Trophoblast cell (in vitro differentiated cells and primary cell): ENCODE data around the gene LTV1.

Source experiments
- DNase-seq, 2 donors: peaks; one replicate each; pipeline ENCODE4 v3.0.0-alpha.2; 2016
- H2AFZ ChIP-seq: 2 replicates; pipeline ENCODE4 v1.6.1; 2013; ENCODE audit warnings: low read length, moderate library complexity, mild to moderate bottlenecking; ENCODE audit not compliant: insufficient read depth, poor library complexity
- H2AK5ac ChIP-seq: 2 replicates; pipeline ENCODE4 v1.6.1; 2013; ENCODE audit warnings: mild to moderate bottlenecking, low read length
- H2BK120ac ChIP-seq: 2 replicates; pipeline ENCODE4 v1.6.1; 2013; ENCODE audit warnings: low read length, mild to moderate bottlenecking, moderate library complexity; ENCODE audit not compliant: insufficient read depth, poor library complexity
- H2BK12ac ChIP-seq: 2 replicates; pipeline ENCODE4 v1.6.1; 2013; ENCODE audit warnings: mild to moderate bottlenecking, low read length, moderate library complexity
- H2BK5ac ChIP-seq: 2 replicates; pipeline ENCODE4 v1.6.1; 2013; ENCODE audit warnings: low read length, low read depth, moderate library complexity, mild to moderate bottlenecking; ENCODE audit not compliant: poor library complexity
- H3K14ac ChIP-seq: 2 replicates; pipeline ENCODE4 v1.6.1; 2013; ENCODE audit warnings: mild to moderate bottlenecking, low read length
- H3K18ac ChIP-seq: 2 replicates; pipeline ENCODE4 v1.6.1; 2013; ENCODE audit warnings: mild to moderate bottlenecking, low read length
- H3K23ac ChIP-seq: 2 replicates; pipeline ENCODE4 v1.6.1; 2013; ENCODE audit warnings: low read length
- H3K27ac ChIP-seq: 2 replicates; pipeline ENCODE4 v1.5.1; 2013; ENCODE audit warnings: low read depth, mild to moderate bottlenecking, inconsistent platforms, low read length, moderate library complexity
- H3K27me3 ChIP-seq: 2 replicates; pipeline ENCODE4 v1.6.1; 2013; ENCODE audit warnings: inconsistent platforms, mild to moderate bottlenecking, low read length, moderate library complexity; ENCODE audit not compliant: insufficient read depth
- H3K36me3 ChIP-seq, 2 experiments: 1 replicate in 1 of 2; 2 replicates in 1 of 2; pipeline ENCODE4 v1.6.1; 2013; ENCODE audit warnings: low read length in 2 of 2, mild to moderate bottlenecking in 2 of 2, moderate library complexity in 1 of 2; ENCODE audit not compliant: insufficient read depth in 2 of 2, control insufficient read depth in 1 of 2
- H3K4ac ChIP-seq: 2 replicates; pipeline ENCODE4 v1.6.1; 2013; ENCODE audit warnings: low read depth, mild to moderate bottlenecking, low read length, moderate library complexity
- H3K4me1 ChIP-seq, 2 experiments: 1 replicate in 1 of 2; 2 replicates in 1 of 2; pipeline ENCODE4 v1.6.1; 2013; ENCODE audit warnings: low read length in 2 of 2, mild to moderate bottlenecking in 2 of 2, moderate library complexity in 1 of 2; ENCODE audit not compliant: insufficient read depth in 2 of 2, control insufficient read depth in 1 of 2
- H3K4me2 ChIP-seq: 2 replicates; pipeline ENCODE4 v1.6.1; 2013; ENCODE audit warnings: inconsistent platforms, mild to moderate bottlenecking, low read length, moderate library complexity
- H3K4me3 ChIP-seq: 2 replicates; pipeline ENCODE4 v1.5.1; 2013; ENCODE audit warnings: mild to moderate bottlenecking, low read depth, low read length, inconsistent platforms
- H3K79me1 ChIP-seq: one replicate; pipeline ENCODE4 v1.6.1; 2013; ENCODE audit warnings: low read length
- H3K79me2 ChIP-seq: 2 replicates; pipeline ENCODE4 v1.6.1; 2013; ENCODE audit warnings: low read length, mild to moderate bottlenecking; ENCODE audit not compliant: control insufficient read depth, insufficient read depth, poor library complexity
- H3K9ac ChIP-seq: 2 replicates; pipeline ENCODE4 v1.6.1; 2013; ENCODE audit warnings: mild to moderate bottlenecking, low read length
- H3K9me3 ChIP-seq: 2 replicates; pipeline ENCODE4 v1.6.1; 2013; ENCODE audit warnings: low read depth, mild to moderate bottlenecking, control low read depth, inconsistent platforms, low read length; ENCODE audit not compliant: insufficient read depth
- H4K12ac ChIP-seq: 2 replicates; pipeline ENCODE4 v1.6.1; 2013; ENCODE audit warnings: low read depth, mild to moderate bottlenecking, low read length, moderate library complexity
- H4K8ac ChIP-seq: 2 replicates; pipeline ENCODE4 v1.6.1; 2013; ENCODE audit warnings: low read depth, mild to moderate bottlenecking, low read length, moderate library complexity
- H4K91ac ChIP-seq: one replicate; pipeline ENCODE4 v1.6.1; 2013; ENCODE audit warnings: low read depth, mild to moderate bottlenecking, low read length, moderate library complexity
- WGBS: extraction: QIAGEN DNeasy Blood & Tissue Kit; methylation state at CpG from one replicate; pipeline ENCODE4 v1.1.7; 2013; ENCODE audit warnings: missing lambda C conversion rate; ENCODE audit not compliant: insufficient read length, insufficient coverage; ENCODE audit errors: extremely low coverage; 5-methylcytosine and 5-hydroxymethylcytosine counted together

The LTV1 gene

DNA sequence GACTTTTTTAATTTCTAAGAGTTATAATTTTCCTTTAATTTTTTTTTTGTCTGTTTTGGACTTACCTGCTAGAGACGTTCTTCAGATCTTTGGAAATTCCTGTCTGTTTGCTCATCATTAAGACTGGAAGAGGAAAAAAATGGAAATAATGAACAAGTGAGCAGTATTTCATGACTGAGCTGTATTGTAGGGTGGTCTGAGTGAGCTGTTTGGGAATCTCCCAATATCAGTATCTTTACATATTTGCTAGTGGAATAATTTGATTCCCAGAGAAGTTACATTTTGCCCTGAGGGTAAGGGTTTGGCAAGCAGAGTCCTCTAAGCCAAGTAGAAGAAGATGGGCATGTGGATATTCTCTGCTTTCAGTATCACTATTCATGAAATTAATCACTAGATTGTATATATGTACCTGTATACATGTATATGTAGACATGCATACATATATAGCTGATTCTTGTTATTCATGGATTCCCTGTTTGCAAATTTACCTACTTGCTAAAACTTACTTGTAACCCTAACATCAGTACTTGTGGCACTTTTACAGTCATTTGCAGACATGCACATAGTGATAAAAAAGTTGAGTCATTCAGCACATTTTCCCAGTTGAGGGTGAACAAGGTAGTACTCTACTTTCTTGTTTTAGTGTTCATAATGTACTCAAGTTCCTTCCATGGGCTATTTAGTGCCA, 34.6 kb downstream of the LTV1 start:
- no CpG with 5 or more reads among the region's 1 CpG for WGBS
- DNase-seq, result peak in 1 of 2 donors; percentile 90

GRCh38 chr6:143878272-143878760, 35.2 kb downstream of the LTV1 start:
- Histone ChIP-seq H4K91ac (no peak overlapping the region), H3K4ac (no peak overlapping the region), H3K4me3 (no peak overlapping the region), H2BK5ac (no peak overlapping the region), H3K36me3 (no peaks in the 10 kb centered on the region), H2AK5ac (no peak overlapping the region), H2AFZ (no peak overlapping the region), H3K23ac (no peak overlapping the region), H3K9me3 (peaks cover 2% of the 10 kb centered on the region), H4K12ac (no peak overlapping the region), H3K4me2 (no peak overlapping the region), H4K8ac (no peak overlapping the region), H3K4me1 (no peaks in the 10 kb centered on the region), H2BK12ac (no peak overlapping the region), H3K79me1 (no peaks in the 10 kb centered on the region), H3K27me3 (no peaks in the 10 kb centered on the region), H3K79me2 (no peaks in the 10 kb centered on the region), H3K27ac (no peak overlapping the region), H3K14ac (no peak overlapping the region), H3K9ac (no peak overlapping the region), H2BK120ac (no peak overlapping the region), H3K18ac (no peak overlapping the region)
- peak in 1 of 2 donors; percentile 71 for DNase-seq
- no CpG with 5 or more reads among the region's 3 CpGs for WGBS

More for the DNA sequence above, 34.6 kb downstream of the LTV1 start:
- H3K79me1 ChIP-seq, result no peaks in the 10 kb centered on the region
- H2AK5ac ChIP-seq, result no peak overlapping the region
- no peak overlapping the region for H3K4me3 ChIP-seq
- H2AFZ ChIP-seq, result no peak overlapping the region
- H3K4me1 ChIP-seq, result no peaks in the 10 kb centered on the region
- H3K18ac ChIP-seq, result no peak overlapping the region
- no peak overlapping the region for H2BK120ac ChIP-seq
- peaks cover 2% of the 10 kb centered on the region for H3K9me3 ChIP-seq
- no peak overlapping the region for H3K23ac ChIP-seq
- no peak overlapping the region for H3K4me2 ChIP-seq
- no peak overlapping the region for H2BK5ac ChIP-seq
- no peak overlapping the region for H3K9ac ChIP-seq
- no peaks in the 10 kb centered on the region for H3K27me3 ChIP-seq
- H4K91ac ChIP-seq, result no peak overlapping the region
- no peak overlapping the region for H4K8ac ChIP-seq
- H3K14ac ChIP-seq, result no peak overlapping the region
- H2BK12ac ChIP-seq, result no peak overlapping the region
- no peak overlapping the region for H3K4ac ChIP-seq
- H4K12ac ChIP-seq, result no peak overlapping the region
- no peak overlapping the region for H3K27ac ChIP-seq
- no peaks in the 10 kb centered on the region for H3K36me3 ChIP-seq
- no peaks in the 10 kb centered on the region for H3K79me2 ChIP-seq

- H2BK5ac ChIP-seq, result no peak overlapping the region
- no peak for DNase-seq
- no peak overlapping the region for H4K91ac ChIP-seq
- no peak overlapping the region for H3K9ac ChIP-seq
- H3K4me2 ChIP-seq, result no peak overlapping the region
- no peak overlapping the region for H2AK5ac ChIP-seq
- H2BK120ac ChIP-seq, result no peak overlapping the region
- H3K18ac ChIP-seq, result no peak overlapping the region
- H4K12ac ChIP-seq, result no peak overlapping the region
- H3K27me3 ChIP-seq, result no peaks in the 10 kb centered on the region
- no peaks in the 10 kb centered on the region for H3K79me1 ChIP-seq
- no peak overlapping the region for H3K14ac ChIP-seq
- H2AFZ ChIP-seq, result no peak overlapping the region
- no peak overlapping the region for H2BK12ac ChIP-seq
- H3K27ac ChIP-seq, result no peak overlapping the region
- no peak overlapping the region for H3K4ac ChIP-seq
- H3K4me3 ChIP-seq, result no peak overlapping the region
- no peaks in the 10 kb centered on the region for H3K4me1 ChIP-seq
- no peak overlapping the region for H4K8ac ChIP-seq
- peaks cover 2% of the 10 kb centered on the region for H3K9me3 ChIP-seq
- no peaks in the 10 kb centered on the region for H3K36me3 ChIP-seq
- H3K23ac ChIP-seq, result no peak overlapping the region
- no peaks in the 10 kb centered on the region for H3K79me2 ChIP-seq
- WGBS, result no CpG with 5 or more reads among the region's 2 CpGs
These were observed 37.3 kb downstream of the LTV1 start for GRCh38 chr6:143880412-143880811.

- Histone ChIP-seq H3K79me1 (no peaks in the 10 kb centered on the region), H3K4ac (no peak overlapping the region), H3K27ac (no peak overlapping the region), H3K4me2 (no peak overlapping the region), H3K9me3 (peaks cover 2% of the 10 kb centered on the region), H3K27me3 (no peaks in the 10 kb centered on the region), H2AK5ac (no peak overlapping the region), H2BK12ac (no peak overlapping the region), H2BK120ac (no peak overlapping the region), H3K9ac (no peak overlapping the region), H2BK5ac (no peak overlapping the region), H2AFZ (no peak overlapping the region), H3K36me3 (no peaks in the 10 kb centered on the region), H3K18ac (no peak overlapping the region), H4K91ac (no peak overlapping the region), H3K14ac (no peak overlapping the region), H3K4me3 (no peak overlapping the region), H3K23ac (no peak overlapping the region), H3K4me1 (no peaks in the 10 kb centered on the region), H3K79me2 (no peaks in the 10 kb centered on the region), H4K12ac (no peak overlapping the region), H4K8ac (no peak overlapping the region)
- DNase-seq, result no peak
- WGBS, result no CpG with 5 or more reads among the region's 2 CpGs
These were observed 39.3 kb downstream of the LTV1 start for GRCh38 chr6:143882401-143882930.
